ENCODE measurements around the gene PARD3.

PARD3 gene

DNA sequence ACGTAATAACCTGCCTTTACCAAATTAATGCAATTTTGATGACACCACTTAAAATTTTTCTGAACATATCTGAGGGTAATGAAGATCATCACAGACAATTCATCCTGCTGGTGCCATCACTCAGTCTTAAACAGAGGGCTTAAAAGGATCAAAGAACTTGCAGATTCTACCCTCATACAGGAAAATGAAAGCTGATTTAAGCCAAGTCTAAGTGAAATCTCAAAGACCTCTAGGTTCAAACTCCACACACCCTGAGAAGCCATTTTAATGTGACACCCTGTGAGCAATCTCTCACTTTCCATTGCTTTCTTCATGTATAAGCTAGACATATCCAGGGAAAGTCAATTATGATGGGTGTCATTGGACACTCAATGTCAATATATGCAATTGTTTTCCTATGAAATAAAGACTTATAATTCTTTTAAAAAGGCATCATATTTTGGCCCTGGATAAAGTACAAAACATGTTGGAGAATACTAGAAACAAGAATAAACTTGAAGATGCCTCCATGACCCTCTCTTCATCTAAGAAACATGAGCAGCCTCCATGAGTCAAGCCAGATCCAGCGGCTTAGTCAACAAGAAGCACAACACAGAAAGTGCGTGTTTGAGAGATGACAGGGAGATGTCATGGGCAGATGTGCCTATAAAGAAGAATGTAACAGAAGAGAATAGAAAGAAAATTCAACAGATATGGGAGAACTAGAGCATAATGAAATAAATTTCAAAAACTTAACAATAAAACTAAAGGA, 291.9 kb downstream of the PARD3 start:
- no peak for DNase-seq

DNA sequence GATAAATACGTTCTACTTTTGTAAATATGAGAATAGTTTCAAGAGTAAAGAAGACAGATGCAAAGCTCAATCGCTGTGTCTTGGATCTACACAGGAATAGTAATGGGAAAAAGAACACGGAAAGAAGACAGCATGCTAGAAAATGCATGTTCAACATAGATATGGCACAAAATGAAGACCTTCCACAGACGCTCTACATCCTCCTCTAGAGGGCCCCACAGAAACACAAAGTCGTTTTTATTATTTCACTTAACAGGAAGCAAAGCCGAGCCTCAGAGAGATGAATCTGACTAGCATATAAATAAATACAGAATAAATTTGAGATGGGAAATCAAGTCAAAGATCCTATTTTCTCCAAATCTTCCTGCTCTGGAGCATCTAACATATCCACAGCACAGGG, 292.6 kb downstream of the PARD3 start:
- DNase-seq: no peak

DNA sequence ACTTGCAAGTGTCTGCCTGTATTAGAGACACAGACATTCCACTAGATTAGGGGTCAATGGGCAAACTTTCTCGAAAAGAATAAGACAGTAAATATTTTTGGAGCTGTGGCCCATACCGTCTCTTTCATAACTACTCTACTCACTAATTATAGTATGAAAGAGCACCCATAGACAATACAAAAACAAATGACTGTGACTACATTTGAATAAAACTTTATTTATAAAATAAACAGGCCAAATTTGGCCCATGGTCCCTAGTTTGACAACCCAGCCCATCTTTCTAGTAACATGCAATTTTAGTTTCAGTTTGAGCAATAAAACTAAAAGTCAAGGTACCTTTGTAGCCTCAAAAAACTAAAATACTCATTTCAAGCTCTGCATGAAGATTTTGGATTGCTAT, 294.6 kb downstream of the PARD3 start:
- no peak for DNase-seq

DNA sequence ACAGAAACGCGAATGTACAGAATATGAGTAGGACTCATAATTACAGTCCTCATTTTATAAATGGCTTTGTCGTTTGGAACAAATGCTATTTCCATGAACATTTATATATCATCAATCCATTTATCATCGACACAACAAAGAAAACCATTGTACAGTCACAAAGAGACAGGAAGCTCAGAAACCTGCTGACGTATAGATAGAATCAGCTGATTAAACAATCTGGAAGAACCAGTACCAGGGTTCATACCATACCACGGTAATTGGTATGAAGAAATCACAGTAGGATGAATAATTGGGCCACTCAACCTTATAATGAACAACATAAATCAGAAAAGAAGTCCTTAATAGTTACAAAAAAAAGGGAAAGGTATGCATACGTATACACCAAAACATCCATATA, 295.0 kb downstream of the PARD3 start:
- no peak for DNase-seq

DNA sequence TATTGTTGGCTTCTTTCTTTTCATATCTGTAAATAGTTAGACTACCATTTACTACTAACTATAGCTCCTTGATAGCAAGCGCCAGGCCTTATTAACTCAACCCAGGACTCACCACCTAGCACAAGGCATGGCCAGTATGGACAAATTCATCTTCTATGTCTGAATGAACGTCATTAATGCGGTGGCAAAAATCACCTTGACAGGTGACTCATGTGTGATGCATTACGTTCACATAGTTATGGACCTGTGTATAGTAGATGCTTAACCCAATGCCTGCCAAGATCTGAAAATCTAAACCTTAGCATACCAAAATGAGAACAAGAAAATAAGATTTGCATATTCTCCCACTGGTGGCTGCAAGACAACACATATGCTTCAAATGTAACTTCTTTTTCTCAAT, 300.8 kb downstream of the PARD3 start:
- DNase-seq: no peak

DNA sequence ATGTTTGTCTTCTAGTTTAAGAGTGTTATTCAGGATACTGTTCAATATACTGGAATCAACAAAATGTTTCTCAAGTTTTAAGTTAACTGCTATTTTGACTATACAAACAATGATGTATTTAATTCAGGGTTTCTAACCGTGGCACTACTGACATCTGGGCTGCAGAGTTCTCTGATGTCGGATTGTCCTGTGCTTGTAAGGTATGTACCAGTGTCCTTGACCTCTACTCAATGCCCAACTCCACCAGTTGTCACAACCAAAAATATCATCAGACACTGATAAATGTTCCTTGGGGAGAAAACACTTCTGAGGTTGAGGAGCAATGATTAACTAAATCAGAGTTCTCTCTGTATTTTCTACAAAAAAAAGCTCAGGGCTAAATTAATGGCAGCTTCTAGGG, 301.5 kb downstream of the PARD3 start:
- no peak for DNase-seq

DNA sequence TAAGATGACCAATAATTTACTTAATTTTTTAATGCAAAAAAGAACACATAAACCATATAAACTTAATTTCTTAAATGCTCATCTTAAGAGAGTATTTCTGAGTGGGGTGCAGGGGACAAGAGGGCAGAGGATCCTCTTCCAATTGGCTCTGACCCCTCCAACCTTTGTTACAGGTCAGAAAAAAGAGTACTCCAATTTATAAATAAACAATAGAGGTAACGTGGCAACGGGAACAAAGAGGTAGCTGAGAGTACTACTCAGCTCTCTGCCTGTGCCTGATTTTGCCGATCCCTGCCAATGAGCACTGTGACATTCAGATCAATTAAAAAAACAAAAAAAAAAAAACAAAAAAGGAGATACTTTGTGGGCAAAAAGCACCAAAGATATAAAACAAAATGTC, 307.9 kb downstream of the PARD3 start:
- DNase-seq: no peak

DNA sequence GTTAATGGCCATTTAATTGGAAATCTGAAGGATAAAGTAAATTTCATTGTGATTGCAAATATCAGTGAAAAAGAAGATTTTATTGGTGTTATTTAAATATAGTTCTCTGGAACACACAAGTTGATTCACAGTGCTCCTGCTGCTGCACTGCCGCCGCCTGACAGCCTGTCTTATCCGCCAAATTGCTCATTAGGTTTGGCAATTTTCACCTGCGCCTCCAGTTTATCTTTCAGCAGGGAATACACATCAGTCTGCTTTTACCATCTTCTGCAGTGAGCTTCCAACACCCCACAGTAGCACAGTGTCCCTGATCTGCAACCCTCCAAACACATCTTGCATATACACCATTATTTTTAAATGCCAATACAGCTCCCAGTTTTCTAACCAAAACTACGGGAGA, 308.3 kb downstream of the PARD3 start:
- DNase-seq: no peak

DNA sequence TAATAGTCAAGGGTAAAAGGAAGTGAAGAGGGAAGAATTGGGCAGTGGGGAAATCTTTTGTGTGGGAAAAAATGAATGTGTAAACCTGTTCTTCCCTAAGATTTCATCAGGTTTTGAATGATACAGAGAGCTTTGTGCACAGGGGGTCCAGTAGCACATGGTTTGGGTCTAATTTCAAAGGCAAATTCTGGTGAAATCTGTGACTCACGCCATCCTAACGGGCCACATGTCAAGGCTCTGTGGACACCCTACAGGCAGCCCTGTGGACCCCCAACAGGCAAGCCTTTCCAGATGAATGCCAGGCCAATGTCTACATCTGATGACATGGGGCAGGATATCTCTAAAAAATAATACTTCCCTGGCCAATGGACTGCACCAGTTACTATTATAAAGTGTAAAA, 309.8 kb downstream of the PARD3 start:
- no peak for DNase-seq

DNA sequence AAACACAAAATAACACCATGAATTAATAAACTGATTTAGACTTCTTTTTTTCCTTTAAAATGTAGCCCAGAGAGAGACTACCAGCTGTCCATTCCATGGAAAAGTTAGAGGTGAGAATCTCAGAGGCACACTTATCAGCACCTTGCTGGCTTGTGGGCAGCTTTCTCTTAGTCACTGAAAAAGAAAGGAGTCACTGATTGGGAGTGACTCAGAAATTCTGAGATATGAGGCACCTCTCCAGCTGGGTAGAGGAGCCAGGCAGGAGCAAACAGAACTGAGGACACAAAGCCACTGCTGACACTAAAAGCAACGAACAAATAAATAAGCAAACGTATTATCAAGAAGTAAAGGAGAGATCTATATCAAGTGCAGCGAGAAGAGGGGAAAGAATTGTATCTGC, 310.6 kb downstream of the PARD3 start:
- DNase-seq: peak; percentile 69

DNA sequence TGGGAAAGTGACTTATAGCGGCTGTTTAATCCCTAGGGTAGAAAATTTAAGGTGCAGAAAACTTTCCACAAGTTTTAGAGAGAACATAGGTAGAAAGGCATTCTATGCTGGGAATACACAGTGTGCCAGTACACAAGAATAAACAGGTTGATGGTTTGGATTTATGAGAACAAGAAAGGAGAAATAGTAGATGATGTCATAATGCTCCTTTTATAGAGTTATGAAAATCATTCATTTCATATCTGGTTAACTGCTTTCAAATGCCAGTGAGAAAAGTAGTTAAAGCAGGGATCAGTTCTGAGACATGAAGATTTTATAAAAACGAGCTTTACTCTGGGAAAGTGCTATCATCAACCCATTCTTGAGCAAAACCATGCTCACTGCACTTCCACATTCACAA, 311.4 kb downstream of the PARD3 start:
- DNase-seq: no peak

DNA sequence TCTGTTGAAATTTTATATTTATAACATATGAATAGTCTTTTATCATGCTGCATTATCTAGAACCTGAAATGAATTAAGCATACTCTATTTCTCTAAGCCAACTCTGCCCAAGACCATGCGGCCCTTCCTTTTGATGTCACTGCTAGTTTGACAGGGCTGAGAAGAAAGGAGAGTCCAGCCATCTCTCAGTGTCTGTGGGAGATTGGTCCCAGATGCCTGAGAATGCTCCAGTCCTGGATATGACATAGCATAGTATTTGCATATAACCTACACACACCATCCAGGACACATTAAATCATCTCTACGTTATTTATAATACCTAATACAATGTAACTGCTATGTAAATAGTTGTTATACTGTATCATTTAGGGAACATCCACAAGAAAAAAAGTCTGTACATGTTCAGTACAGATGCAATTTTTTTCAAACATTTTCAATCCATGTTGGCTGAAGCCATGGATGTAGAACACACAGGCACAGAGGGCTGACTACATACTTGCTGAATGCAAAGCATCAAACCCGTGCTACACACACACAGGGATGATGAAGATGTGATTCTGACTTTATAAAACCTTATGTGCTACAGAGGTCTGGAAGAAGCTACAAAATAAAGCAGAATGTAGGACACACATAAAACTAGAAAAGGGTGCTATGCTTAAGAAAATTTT, 315.4 kb downstream of the PARD3 start:
- no peak for DNase-seq

DNA sequence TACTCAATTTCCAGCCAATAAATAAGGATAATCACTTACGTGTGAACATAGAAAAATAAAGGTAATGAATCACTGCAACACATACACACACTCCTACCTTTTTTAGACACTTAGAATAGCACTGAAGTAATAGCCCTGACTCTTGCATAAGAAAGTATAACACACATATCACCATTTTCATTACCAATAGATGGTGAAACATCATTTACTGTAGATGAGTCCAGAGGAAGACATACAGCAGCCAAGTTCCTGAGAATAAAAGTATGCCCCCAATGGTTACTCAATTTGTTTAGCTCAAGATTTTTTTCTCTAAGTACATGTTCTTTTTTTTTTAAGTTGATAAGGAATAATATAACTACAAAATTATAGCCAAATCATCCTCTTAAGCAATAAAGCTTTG, 316.3 kb downstream of the PARD3 start:
- DNase-seq: no peak

DNA sequence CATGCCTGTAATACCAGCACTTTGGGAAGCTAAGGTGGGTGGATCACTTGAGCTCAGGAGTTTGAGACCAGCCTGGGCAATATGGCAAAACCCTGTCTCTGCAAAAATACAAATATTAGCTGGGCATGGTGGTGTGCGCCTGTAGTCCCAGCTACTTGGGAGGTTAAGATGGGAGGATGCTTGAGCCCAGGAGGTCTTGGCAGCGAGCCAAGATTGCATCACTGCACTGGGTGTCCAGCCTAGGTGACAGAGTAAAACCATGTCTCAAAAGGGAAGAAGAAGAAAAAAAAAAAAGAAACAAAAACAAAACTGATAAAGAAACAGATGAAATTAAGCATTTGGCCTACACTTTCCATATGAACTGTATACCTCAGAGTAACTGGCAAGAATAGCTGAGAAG, 319.2 kb downstream of the PARD3 start:
- no peak for DNase-seq

DNA sequence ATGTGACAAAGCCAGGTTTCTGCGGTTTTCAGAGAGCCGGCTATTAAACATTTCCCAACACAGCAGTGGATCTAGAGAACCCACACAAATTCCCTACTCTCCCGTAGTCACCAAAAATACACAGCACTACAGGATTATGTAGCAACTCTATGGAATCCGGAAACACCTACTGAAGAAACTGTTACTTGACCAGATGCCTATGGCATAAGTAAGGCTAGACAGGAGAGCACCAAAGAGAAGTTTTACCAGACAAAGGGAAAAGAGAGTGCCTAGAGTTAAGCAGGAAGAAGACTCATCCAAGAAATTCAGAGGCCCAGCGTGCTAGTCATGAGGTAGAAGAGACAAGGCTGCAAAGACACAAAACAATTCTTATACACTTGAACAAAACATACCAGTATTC, 321.1 kb downstream of the PARD3 start:
- DNase-seq: no peak

DNA sequence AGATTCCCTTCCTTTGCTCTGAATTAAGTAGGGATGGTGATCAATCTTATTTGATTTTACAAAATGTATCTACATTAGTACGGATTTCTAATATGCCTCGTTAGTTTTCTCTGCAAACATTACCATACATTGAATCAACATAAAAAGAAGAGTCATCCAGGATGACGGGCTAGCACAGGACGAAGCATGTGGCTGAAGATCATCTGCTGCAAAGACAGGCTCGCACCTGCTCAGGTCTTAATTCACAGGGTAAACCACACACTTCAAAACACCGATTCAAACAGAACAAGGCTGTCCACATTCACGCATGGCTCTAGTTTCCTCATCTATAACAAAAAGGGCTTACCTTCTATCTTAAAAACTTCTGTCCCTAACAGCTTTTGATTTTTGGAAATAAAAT, 323.0 kb downstream of the PARD3 start:
- no peak for DNase-seq

DNA sequence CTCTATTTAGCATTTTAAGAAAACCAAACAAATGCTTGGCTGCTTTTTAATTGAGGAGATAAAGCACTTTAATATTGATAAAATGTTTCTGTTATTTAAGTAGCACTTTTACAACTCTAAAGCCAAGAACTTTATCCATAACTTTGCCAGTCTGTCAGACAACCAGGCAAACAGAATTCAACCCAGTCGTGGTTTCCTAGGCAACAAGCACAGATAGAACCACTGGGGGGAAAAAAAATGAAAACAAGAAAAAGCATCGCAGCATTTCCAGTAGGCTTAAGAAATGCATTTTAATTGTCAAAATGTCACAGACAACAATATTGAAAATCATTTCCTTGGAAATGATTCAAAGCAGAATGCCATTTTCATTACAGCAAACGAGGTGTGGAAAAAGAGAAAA, 323.4 kb downstream of the PARD3 start:
- DNase-seq: no peak

DNA sequence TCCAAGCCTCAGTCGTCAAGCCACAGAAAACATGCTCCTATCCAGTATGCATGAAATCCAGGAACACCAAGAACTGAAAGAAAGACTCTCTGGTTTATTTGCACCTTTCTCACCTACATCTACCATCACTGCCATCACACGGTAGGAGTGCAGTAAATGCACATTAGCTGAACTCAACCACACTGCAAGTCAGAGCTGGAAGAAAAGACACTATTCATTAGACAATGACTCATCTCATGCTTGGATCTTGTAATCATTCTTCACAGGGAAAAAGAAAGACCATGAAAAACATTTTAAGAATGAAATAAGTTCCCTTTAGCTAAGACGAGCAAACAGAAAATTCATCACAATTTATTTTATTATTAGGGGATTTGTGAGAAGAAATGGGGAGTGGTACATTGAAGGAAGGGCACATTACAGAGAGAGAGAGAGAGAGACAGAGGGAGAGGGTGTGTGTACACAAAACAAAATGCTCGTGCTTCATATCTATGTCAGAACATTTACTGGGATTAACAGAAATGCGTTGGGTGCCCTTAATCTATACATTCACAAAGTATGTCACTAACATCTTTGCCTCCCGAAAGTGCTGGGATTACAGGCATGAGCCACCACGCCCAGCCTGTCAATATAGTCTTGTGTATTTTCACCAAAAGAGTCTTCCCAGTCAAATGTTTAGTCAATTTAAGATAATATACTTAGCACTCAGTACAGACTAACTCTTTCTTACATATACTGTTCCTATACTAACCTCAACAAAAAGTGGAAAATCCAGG, 324.9 kb downstream of the PARD3 start:
- no peak for DNase-seq

DNA sequence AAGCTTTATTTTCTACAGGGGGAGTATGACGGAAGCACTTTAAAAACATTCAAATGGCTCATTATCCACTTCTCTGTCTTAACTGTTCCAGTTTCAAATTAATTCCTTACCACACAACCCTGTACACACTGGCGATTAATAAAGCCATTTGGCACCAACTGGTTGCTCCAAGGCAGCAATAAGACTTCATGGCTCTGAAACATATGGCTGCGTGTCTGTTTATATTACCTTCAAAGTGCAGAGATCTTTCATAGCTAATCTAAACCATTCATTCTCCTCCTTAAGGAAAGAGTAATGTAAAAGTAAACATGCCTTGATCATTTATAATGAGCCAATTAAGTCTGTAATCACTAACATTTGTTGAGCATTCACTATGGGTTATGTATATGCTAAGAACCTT, 325.7 kb downstream of the PARD3 start:
- DNase-seq: no peak

DNA sequence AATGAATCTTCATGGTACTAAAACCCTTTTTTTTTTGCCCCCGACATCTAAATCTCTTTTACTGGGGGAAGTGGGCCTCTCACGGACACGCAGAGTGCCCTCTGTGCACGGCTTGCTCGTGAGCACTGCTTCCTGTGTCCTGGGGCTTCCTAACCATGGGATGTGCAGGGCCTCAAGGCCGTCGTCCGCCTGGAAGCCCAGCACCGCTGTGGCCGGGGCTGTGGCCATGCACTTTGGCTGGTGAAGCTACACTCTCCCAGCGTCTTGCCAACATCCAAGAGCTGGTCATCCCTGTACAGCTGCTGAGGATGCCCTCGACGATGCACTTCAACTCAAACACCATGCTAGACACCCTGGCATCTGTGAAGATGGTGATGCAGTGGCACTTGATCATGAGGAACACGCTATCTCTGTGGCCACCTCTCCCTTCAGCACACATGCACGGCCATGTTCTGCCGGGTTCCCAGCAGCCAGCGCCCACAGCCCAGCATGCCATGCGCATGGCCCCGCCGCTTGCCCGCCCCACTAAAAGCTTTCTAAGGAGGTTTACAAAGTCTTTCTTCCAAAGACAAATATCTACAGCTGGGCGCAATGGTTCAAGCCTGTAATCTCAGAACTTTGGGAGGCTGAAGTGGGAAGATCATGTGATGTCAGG, 326.5 kb downstream of the PARD3 start:
- DNase-seq: no peak

DNA sequence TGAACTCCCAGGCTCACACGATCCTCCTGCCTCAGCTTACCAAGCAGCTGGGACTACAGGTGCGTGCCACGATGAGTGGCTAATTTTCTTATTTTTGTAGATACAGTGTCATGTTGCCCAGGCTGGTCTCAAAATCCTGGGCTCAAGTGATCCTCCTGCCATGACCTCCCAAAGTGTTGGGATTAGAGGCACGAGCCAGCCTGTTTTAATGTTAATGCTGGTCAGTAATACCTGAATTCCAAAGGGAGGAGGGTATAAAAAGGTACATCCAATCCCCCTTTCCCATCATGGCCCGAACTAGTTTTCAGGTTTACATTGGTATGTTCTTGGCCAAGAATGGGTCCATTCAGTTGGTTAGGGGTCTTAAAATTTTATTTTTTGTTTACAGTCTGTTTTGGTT, 329.1 kb downstream of the PARD3 start:
- DNase-seq: no peak

DNA sequence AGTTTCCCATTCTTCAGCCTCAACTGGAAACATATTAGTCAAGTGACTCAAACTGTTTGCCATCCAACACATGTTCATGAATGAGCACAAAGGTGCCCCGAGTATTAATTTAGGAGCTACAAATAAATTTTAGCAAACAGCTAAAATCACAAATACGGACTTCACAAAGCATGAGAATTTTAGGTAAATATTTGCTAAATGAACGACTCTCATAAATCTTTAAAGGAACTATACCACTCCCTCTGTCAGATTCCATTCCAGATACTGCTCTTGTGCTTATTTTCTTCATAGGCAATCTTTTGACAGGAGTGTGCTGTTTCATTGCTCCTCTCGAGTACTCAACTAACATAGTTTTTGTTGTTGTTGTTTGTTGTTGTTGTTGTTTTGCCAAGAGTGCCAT, 330.9 kb downstream of the PARD3 start:
- no peak for DNase-seq

DNA sequence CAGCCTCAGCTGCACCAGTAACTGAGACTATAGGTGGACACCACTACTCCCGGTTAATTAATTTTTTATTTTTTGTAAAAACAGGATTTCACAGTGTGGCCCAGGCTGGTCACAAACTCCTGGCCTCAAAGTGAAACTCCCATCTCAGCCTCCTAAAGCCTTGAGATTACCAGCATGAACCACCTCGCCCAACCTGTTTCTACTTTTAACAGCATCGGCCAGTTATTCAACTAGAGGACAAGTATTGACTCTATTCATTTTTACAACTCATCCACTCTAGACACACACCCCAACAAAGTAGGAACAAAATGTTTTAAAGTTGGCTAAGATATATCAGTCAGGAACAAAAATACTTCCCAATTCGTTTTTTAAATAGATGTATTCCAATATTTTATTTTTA, 334.8 kb downstream of the PARD3 start:
- DNase-seq: no peak
